Head of caudate nucleus (tissue), 42 donors: ENCODE data around the gene FARP1.

ENCODE experiments used
- DNase-seq, 42 donors: peaks; one replicate each; pipeline versions ENCODE4 v3.0.0 to v3.0.0-alpha.2; 2020 to 2021; ENCODE audit warnings: mixed read lengths in 7 of 42
- intact Hi-C: fragments of 100-400 bp; cut with DNase I; formaldehyde crosslinking; loops from one replicate; pipeline ENCODE4 v1.15.0; 2022

Gene FARP1

GRCh38 chr13:98291658-98292057, 148.8 kb downstream of the FARP1 start:
- intact Hi-C loops = no loop called here
- peak in 16 of 42 donors; percentile 11 to 65 (median 39) for DNase-seq

- intact Hi-C loops = no loop called here
- DNase-seq = no peak
Measured at GRCh38 chr13:98293103-98293502, 150.2 kb downstream of the FARP1 start.

- intact Hi-C loops = no loop called here
- no peak for DNase-seq
Measured at GRCh38 chr13:98293570-98294142, 150.8 kb downstream of the FARP1 start.

GRCh38 chr13:98295371-98295770, 152.5 kb downstream of the FARP1 start:
- intact Hi-C loops = no loop called here
- DNase-seq = no peak

- DNase-seq = no peak
Measured at GRCh38 chr13:98297051-98297450, 154.2 kb downstream of the FARP1 start.

GRCh38 chr13:98297745-98298144, 154.9 kb downstream of the FARP1 start:
- intact Hi-C loops = no loop called here
- DNase-seq = no peak

More at GRCh38 chr13:98297051-98297450, 154.2 kb downstream of the FARP1 start:
- intact Hi-C loops = no loop called here

GRCh38 chr13:98298599-98298998, 155.7 kb downstream of the FARP1 start:
- DNase-seq = no peak
- intact Hi-C loops = no loop called here

GRCh38 chr13:98299235-98299965, 156.5 kb downstream of the FARP1 start:
- DNase-seq = no peak
- intact Hi-C loops = no loop called here

- intact Hi-C loops = no loop called here
- DNase-seq = no peak
Measured at GRCh38 chr13:98299966-98300350, 157.1 kb downstream of the FARP1 start.

GRCh38 chr13:98300956-98301641, 158.2 kb downstream of the FARP1 start:
- DNase-seq = peak in 4 of 42 donors; percentile 8 to 41 (median 23)
- intact Hi-C loops = no loop called here

- no peak for DNase-seq
- intact Hi-C loops = no loop called here
Measured at GRCh38 chr13:98301721-98302120, 158.8 kb downstream of the FARP1 start.

- intact Hi-C loops = no loop called here
- DNase-seq = no peak
Measured at GRCh38 chr13:98303858-98304257, 161.0 kb downstream of the FARP1 start.

GRCh38 chr13:98305670-98306069, 162.8 kb downstream of the FARP1 start:
- intact Hi-C loops = no loop called here

GRCh38 chr13:98307463-98308085, 164.7 kb downstream of the FARP1 start:
- intact Hi-C loops = no loop called here

More at GRCh38 chr13:98305670-98306069, 162.8 kb downstream of the FARP1 start:
- DNase-seq = no peak

GRCh38 chr13:98308086-98308911, 165.4 kb downstream of the FARP1 start:
- intact Hi-C loops = no loop called here
- no peak for DNase-seq

More at GRCh38 chr13:98307463-98308085, 164.7 kb downstream of the FARP1 start:
- no peak for DNase-seq

- no peak for DNase-seq
- intact Hi-C loops = no loop called here
Measured at GRCh38 chr13:98309569-98310335, 166.9 kb downstream of the FARP1 start.

GRCh38 chr13:98310485-98311199, 167.7 kb downstream of the FARP1 start:
- no peak for DNase-seq
- intact Hi-C loops = no loop called here

- intact Hi-C loops = no loop called here
- no peak for DNase-seq
Measured at GRCh38 chr13:98311200-98311548, 168.3 kb downstream of the FARP1 start.
